ENCODE results near the gene CYP3A7. TPM values are rescaled to one million over a fixed set of nuclear protein-coding genes. Genes with fewer than 3 reads are reported as not detected.
A peak's percentile ranks its signal among the peaks of the same experiment; 100 is the strongest.
"Not testable (repeated sequence)": the region's sequence is repeated elsewhere in the genome, so short reads cannot be mapped to it uniquely, and the experiment has no call there.

The CYP3A7 gene
- total and polyA plus RNA-seq, 8 donors = 0.11 to 1.3 (median 0.23) TPM; not detected in 1

- no peak for FAIRE-seq
- ATAC-seq = peak; percentile 71 to 86 (median 80)
- 11 to 13% methylated on average over 9 of the region's 9 CpGs for WGBS, 2 donors
Observed at GRCh38 chr7:99693427-99694200, 41.4 kb downstream of the CYP3A7 start.

DNA sequence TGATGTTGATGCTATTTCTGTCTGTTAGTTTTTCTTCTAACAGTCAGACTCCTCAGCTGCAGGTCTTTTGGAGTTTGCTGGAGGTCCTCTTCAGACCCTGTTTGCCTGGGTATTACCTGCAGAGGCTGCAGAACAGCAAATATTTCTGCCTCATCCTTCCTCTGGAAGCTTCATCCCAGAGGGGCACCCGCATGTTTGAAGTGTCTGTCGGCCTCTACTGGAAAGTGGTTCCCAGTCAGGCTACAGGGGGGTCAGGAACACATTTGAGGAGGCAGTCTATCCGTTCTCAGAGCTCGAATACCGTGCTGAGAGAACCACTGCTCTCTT, 41.9 kb downstream of the CYP3A7 start:
- Histone ChIP-seq H3K27me3 (no peaks in the 10 kb centered on the region), H3K4me3 (no peak overlapping the region), H3K36me3 (no peaks in the 10 kb centered on the region), H3K9me3 (no peaks in the 10 kb centered on the region), H3K27ac (peak overlapping the region; percentile 29 to 77 (median 64)), H3K4me1 (peaks cover 18 to 29% (median 21%) of the 10 kb centered on the region in 3 donors)
- ATAC-seq = no peak
- intact Hi-C loops (cut with DNase I) = no loop called here
- TF ChIP-seq CTCF (IDR thresholded peaks at IDR 0.05) = no peak
- no peak for FAIRE-seq
- no peak for DNase-seq
- 34 to 35% methylated on average over 5 of the region's 5 CpGs for WGBS, 2 donors

More at GRCh38 chr7:99693427-99694200, 41.4 kb downstream of the CYP3A7 start:
- Histone ChIP-seq H3K4me1 (peaks cover 20 to 29% (median 26%) of the 10 kb centered on the region in 3 donors), H3K27ac (peak overlapping the region; percentile 29 to 77 (median 64)), H3K4me3 (no peak overlapping the region), H3K27me3 (no peaks in the 10 kb centered on the region), H3K36me3 (no peaks in the 10 kb centered on the region), H3K9me3 (no peaks in the 10 kb centered on the region)
- intact Hi-C loops (cut with DNase I) = no loop called here
- peak; percentile 49 to 77 (median 64) for DNase-seq
- no peak for TF ChIP-seq CTCF (IDR thresholded peaks at IDR 0.05)

DNA sequence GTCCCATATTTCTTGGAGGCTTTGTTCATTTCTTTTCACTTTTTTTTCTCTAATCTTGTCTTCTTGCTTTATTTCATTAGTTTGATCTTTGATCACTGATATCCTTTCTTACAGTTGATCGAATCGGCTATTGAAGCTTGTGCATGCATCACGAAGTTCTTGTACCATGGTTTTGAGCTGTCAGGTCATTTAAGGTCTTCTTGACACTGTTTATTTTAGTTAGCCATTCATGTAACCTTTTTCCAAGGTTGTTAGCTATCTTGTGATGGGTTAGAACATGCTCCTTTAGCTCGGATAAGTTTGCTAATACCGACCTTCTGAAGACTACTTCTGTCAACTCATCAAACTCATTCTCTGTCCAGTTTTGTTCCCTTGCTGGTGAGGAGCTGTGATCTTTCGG, 42.4 kb downstream of the CYP3A7 start:
- peaks cover 18 to 29% (median 21%) of the 10 kb centered on the region in 3 donors for H3K4me1 ChIP-seq
- FAIRE-seq; H3K4me3 ChIP-seq; H3K27me3 ChIP-seq; DNase-seq; H3K9me3 ChIP-seq; ATAC-seq; intact Hi-C loops (cut with DNase I); H3K27ac ChIP-seq; H3K36me3 ChIP-seq: not testable (repeated sequence)
- 49 to 56% methylated on average over 6 of the region's 6 CpGs for WGBS, 2 donors

- not testable (repeated sequence) for H3K27ac ChIP-seq
- peaks cover 18 to 29% (median 21%) of the 10 kb centered on the region in 3 donors for H3K4me1 ChIP-seq
Observed at GRCh38 chr7:99691658-99692057, 43.3 kb downstream of the CYP3A7 start.

DNA sequence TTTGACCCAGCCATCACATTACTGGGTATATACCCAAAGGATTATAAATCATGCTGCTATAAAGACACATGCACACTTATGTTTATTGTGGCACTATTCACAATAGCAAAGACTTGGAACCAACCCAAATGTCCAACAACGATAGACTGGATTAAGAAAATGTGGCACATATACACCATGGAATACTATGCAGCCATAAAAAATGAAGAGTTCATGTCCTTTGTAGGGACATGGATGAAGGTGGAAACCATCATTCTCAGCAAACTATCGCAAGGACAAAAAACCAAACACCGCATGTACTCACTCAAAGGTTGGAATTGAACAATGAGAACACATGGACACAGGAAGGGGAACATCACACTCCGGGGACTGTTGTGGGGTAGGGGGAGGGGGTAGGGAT, 44.1 kb downstream of the CYP3A7 start:
- DNase-seq; H3K9me3 ChIP-seq; FAIRE-seq; H3K27ac ChIP-seq; intact Hi-C loops (cut with DNase I); H3K4me3 ChIP-seq; H3K27me3 ChIP-seq; ATAC-seq; H3K36me3 ChIP-seq: not testable (repeated sequence)
- peaks cover 18 to 29% (median 21%) of the 10 kb centered on the region in 3 donors for H3K4me1 ChIP-seq
- WGBS, 2 donors = 95 to 96% methylated on average over 3 of the region's 4 CpGs

More at GRCh38 chr7:99691658-99692057, 43.3 kb downstream of the CYP3A7 start:
- WGBS, 2 donors = 96 to 100% methylated on average over 1 of the region's 1 CpG
- H3K9me3 ChIP-seq; intact Hi-C loops (cut with DNase I); FAIRE-seq; H3K4me3 ChIP-seq; H3K36me3 ChIP-seq; ATAC-seq; DNase-seq; H3K27me3 ChIP-seq: not testable (repeated sequence)

DNA sequence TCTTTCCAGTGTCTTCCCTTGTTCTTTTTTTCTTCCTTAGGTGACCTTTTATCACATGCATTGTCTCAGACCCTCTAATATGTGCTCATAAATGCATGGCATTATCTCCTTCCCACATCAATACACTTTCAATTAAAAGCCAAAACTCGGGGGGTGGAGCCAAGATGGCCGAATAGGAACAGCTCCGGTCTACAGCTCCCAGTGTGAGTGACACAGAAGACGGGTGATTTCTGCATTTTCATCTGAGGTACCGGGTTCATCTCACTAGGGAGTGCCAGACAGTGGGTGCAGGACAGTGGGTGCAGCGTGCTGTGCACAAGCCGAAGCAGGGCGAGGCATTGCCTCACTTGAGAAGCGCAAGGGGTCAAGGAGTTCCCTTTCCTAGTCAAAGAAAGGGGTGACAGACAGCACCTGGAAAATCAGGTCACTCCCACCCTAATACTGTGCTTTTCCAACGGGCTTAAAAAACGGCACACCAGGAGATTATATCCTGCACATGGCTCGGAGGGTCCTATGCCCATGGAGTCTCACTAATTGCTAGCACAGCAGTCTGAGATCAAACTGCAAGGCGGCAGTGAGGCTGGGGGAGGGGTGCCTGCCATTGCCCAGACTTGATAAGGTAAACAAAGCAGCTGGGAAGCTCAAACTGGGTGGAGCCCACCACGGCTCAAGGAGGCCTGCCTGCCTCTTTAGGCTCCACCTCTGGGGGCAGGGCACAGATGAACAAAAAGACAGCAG, 49.0 kb downstream of the CYP3A7 start:
- DNase-seq; H3K9me3 ChIP-seq; H3K4me3 ChIP-seq; H3K36me3 ChIP-seq; H3K4me1 ChIP-seq; ATAC-seq; H3K27ac ChIP-seq; intact Hi-C loops (cut with DNase I); H3K27me3 ChIP-seq; FAIRE-seq: not testable (repeated sequence)
- 88 to 89% methylated on average over 14 of the region's 14 CpGs for WGBS, 2 donors

Measured in pancreas (tissue), 10 donors.